ENCODE data around the gene PLEKHG3.

DNA sequence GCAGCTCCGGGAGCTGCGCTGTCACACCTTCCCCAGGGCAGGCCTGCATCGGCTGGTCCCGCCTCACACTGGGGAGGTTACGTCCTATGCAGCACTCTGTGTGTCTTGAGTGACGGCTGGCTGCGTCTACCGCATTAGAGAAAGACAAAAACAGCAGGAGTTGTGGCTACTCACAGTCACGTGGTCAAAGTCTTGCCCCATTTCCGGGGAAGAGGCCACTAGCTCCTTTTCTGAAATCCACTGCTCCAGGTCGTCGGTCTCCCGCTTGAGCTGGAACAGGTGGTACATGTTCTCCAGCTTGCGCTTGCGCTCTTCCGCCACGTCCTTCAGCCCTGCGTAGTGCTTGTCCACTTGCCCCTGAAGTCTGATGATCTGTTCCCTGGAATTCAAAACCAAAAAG is 68.8 kb downstream of the PLEKHG3 start:
- TF ChIP-seq, protein P1, sequence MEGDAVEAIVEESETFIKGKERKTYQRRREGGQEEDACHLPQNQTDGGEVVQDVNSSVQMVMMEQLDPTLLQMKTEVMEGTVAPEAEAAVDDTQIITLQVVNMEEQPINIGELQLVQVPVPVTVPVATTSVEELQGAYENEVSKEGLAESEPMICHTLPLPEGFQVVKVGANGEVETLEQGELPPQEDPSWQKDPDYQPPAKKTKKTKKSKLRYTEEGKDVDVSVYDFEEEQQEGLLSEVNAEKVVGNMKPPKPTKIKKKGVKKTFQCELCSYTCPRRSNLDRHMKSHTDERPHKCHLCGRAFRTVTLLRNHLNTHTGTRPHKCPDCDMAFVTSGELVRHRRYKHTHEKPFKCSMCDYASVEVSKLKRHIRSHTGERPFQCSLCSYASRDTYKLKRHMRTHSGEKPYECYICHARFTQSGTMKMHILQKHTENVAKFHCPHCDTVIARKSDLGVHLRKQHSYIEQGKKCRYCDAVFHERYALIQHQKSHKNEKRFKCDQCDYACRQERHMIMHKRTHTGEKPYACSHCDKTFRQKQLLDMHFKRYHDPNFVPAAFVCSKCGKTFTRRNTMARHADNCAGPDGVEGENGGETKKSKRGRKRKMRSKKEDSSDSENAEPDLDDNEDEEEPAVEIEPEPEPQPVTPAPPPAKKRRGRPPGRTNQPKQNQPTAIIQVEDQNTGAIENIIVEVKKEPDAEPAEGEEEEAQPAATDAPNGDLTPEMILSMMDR (IDR thresholded peaks at IDR 0.05): no peak
- no peak for TF ChIP-seq POLR2A (IDR thresholded peaks at IDR 0.05)
